SK-N-MC (cell line): ENCODE measurements around the gene ATP2B2.

ENCODE experiments used
- EZH2 ChIP-seq: fragments of 200-600 bp; sonication (generic); IDR thresholded peaks from one replicate; pipeline ENCODE4 v1.6.1; 2017; ENCODE audit warnings: antibody characterized with exemption
- FOXP2 ChIP-seq: optimal IDR thresholded peaks from 2 replicates; pipeline ENCODE3; 2011; ENCODE audit warnings: mild to moderate bottlenecking, moderate library complexity; ENCODE audit not compliant: insufficient read depth; ENCODE audit errors: extremely low read length, control extremely low read depth
- POLR2AphosphoS5 ChIP-seq: IDR thresholded peaks from 2 replicates; pipeline ENCODE4 v1.6.1; 2012; ENCODE audit warnings: mild to moderate bottlenecking, low read depth, low read length, borderline replicate concordance

DNA sequence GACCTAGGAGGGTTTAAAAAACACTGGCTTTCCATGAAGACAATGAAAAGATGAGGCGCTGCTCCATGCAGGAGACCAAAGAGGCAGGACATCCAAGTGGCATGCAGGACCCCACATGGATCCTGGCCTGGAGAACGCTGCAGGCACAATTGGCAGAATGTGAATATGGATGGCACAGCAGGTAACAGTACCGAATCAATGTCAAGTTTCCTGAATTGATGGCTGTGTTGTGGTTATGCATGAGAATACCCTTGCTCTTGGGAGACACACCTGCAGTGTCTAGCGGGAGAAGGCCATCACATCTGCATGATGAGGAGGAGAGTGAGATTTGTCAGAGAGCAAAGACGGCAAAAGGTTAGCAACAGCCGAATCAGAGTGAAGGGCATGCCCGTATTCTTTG, 110.2 kb downstream of the ATP2B2 start:
- TF ChIP-seq POLR2AphosphoS5 (no peak), EZH2 (no peak), FOXP2 (no peak)
